SU-DHL-6 (cell line): ENCODE results near the gene SLCO2B1.

ENCODE experiments used
- H2AFZ ChIP-seq: fragments of 200-600 bp; sonication (generic); 2 replicates; pipeline ENCODE4 v1.6.1; 2014; ENCODE audit warnings: low read depth, mild to moderate bottlenecking, moderate library complexity, mixed read lengths, antibody characterized with exemption, low read length; ENCODE audit not compliant: severe bottlenecking
- H3F3A ChIP-seq: fragments of 200-600 bp; shearing (Covaris generic); 2 replicates; pipeline ENCODE4 v1.6.0; 2016; ENCODE audit warnings: antibody characterized with exemption, mild to moderate bottlenecking; ENCODE audit not compliant: insufficient read depth
- H3K27ac ChIP-seq: fragments of 200-600 bp; sonication (generic); 2 replicates; pipeline ENCODE4 v1.5.1; 2016; ENCODE audit warnings: low read depth, mild to moderate bottlenecking, low read length, moderate library complexity, mixed read lengths
- H3K27me3 ChIP-seq: fragments of 200-600 bp; sonication (generic), shearing (Covaris generic); 2 replicates; pipeline ENCODE4 v1.6.0; 2014; ENCODE audit warnings: mild to moderate bottlenecking, low read length
- H3K36me3 ChIP-seq: fragments of 200-600 bp; sonication (generic); 2 replicates; pipeline ENCODE4 v1.6.1; 2014; ENCODE audit warnings: mild to moderate bottlenecking, low read length, mixed read lengths
- H3K4me2 ChIP-seq: fragments of 300-600, 200-600 bp; shearing (Covaris generic), sonication (generic); 2 replicates; pipeline ENCODE4 v1.6.0; 2014; ENCODE audit warnings: low read length, low read depth, mild to moderate bottlenecking; ENCODE audit not compliant: poor library complexity, severe bottlenecking
- H3K4me3 ChIP-seq: fragments of 200-600 bp; sonication (generic); 2 replicates; pipeline ENCODE4 v1.5.1; 2014; ENCODE audit warnings: antibody characterized with exemption, low read length, mild to moderate bottlenecking, mixed read lengths; ENCODE audit not compliant: insufficient read depth, poor library complexity, severe bottlenecking
- H3K79me2 ChIP-seq: fragments of 200-600 bp; sonication (generic); 2 replicates; pipeline ENCODE4 v1.6.1; 2014; ENCODE audit warnings: mild to moderate bottlenecking, low read length, moderate library complexity; ENCODE audit not compliant: insufficient read depth
- H3K9ac ChIP-seq: fragments of 200-600 bp; sonication (generic); 2 replicates; pipeline ENCODE4 v1.7.0; 2014; ENCODE audit warnings: mild to moderate bottlenecking, low read length
- H3K9me2 ChIP-seq: fragments of 200-600 bp; sonication (generic); replicated peaks from 2 replicates; pipeline ENCODE4 v1.6.1; 2014; ENCODE audit warnings: low read length; ENCODE audit not compliant: insufficient read depth
- H3K9me3 ChIP-seq: fragments of 200-600 bp; sonication (generic); 2 replicates; pipeline ENCODE4 v1.6.1; 2014; ENCODE audit warnings: low read length, mixed read lengths; ENCODE audit not compliant: insufficient read depth
- H4K20me1 ChIP-seq: fragments of 200-600 bp; sonication (generic); 2 replicates; pipeline ENCODE4 v1.6.1; 2014; ENCODE audit warnings: low read depth, mild to moderate bottlenecking, antibody characterized with exemption, low read length, moderate library complexity, mixed read lengths
- EZH2phosphoT487 ChIP-seq: fragments of 200-600 bp; sonication (generic), shearing (Covaris generic); conservative IDR thresholded peaks from 2 replicates; pipeline ENCODE4 v1.6.1; 2018; ENCODE audit warnings: mild to moderate bottlenecking, antibody characterized with exemption, low read length, moderate library complexity, mixed read lengths
- TF ChIP-seq, protein P1 (sequence below): fragments of 200-600 bp; sonication (generic); IDR thresholded peaks from one replicate; pipeline ENCODE4 v1.5.1; 2017; ENCODE audit warnings: antibody characterized with exemption, mild to moderate bottlenecking, low read length, moderate library complexity; ENCODE audit not compliant: insufficient read depth, poor library complexity, severe bottlenecking

The SLCO2B1 gene

DNA sequence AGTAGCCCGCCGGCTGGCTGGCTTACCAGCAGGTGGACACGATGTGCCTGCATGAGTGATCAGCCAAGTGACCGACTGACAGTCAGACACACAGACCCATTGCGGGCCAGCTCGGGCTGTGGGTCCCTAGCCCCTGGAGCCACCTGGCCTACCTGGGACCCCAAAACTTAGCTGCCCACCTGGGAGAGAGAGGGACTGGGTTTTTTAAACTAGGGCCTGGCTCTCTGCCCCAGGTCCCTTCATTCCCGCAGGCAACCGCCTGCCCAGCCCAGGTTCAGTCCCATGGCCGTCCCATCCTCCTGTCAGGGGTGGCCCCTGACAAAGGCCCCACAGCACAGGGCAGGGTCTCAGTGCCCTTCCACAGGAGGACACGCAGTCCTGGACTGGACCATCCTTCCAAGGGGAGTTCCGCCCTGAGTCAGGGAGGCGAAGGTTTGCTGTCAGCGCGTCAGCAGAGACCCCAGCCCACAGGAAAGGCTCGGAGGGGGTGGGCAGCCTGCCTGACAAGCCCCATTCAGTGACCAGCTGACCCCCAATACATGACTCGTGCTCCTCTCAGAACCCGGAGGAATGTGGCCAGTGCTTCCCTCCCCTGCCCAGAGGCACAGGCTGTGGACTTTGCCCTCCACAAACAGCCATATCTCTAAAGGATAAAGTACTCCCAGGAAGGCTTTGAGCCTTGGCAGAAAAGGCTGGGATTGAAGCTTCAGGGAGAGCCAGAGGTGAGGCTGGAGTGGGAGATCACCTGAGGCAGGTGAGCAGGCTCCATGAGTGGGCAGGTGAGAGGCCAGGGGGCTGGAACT is 8.4 kb downstream of the SLCO2B1 start:
- no peaks in the 10 kb centered on the region for H4K20me1 ChIP-seq
- H3K9ac ChIP-seq: no peak overlapping the region
- H3K27ac ChIP-seq: no peak overlapping the region
- TF ChIP-seq, protein P1, sequence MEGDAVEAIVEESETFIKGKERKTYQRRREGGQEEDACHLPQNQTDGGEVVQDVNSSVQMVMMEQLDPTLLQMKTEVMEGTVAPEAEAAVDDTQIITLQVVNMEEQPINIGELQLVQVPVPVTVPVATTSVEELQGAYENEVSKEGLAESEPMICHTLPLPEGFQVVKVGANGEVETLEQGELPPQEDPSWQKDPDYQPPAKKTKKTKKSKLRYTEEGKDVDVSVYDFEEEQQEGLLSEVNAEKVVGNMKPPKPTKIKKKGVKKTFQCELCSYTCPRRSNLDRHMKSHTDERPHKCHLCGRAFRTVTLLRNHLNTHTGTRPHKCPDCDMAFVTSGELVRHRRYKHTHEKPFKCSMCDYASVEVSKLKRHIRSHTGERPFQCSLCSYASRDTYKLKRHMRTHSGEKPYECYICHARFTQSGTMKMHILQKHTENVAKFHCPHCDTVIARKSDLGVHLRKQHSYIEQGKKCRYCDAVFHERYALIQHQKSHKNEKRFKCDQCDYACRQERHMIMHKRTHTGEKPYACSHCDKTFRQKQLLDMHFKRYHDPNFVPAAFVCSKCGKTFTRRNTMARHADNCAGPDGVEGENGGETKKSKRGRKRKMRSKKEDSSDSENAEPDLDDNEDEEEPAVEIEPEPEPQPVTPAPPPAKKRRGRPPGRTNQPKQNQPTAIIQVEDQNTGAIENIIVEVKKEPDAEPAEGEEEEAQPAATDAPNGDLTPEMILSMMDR: no peak
- no peak for TF ChIP-seq EZH2phosphoT487
- H3K36me3 ChIP-seq: no peaks in the 10 kb centered on the region
- H3K27me3 ChIP-seq: no peaks in the 10 kb centered on the region
- H2AFZ ChIP-seq: no peak overlapping the region
- H3K4me3 ChIP-seq: no peak overlapping the region
- H3K4me2 ChIP-seq: no peak overlapping the region
- H3F3A ChIP-seq: no peaks in the 10 kb centered on the region
- no peaks in the 10 kb centered on the region for H3K9me2 ChIP-seq
- no peaks in the 10 kb centered on the region for H3K9me3 ChIP-seq
- H3K79me2 ChIP-seq: no peaks in the 10 kb centered on the region

DNA sequence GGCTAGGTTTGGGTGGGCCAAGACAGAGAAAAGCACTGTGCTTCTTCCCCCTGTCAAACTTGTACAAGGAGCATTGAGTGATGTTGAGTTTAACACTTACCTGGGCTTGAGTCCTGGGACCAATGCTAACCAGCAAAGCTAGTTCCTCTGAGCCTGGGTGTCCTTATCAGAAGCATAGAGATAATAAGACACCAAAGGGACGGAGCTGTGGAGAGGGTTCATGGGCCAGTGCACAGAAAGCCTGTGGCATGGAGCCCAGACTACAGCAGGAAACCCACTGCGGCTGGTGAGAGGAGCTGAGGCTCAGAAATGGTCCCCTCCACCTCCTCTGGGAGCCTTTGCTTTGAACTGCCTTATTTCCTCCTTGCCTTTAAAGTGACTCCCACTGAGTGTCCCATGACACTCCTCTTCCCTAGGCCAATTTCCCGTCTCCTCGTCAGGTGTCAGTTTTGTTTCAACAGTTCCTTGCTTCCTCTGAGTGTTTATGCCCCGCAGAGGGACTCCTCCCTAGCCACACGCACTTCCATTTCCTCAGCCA is 9.4 kb downstream of the SLCO2B1 start:
- no peaks in the 10 kb centered on the region for H3F3A ChIP-seq
- H3K27me3 ChIP-seq: no peaks in the 10 kb centered on the region
- H3K79me2 ChIP-seq: no peaks in the 10 kb centered on the region
- no peak overlapping the region for H3K4me2 ChIP-seq
- H3K9me2 ChIP-seq: no peaks in the 10 kb centered on the region
- no peak overlapping the region for H3K9ac ChIP-seq
- H4K20me1 ChIP-seq: no peaks in the 10 kb centered on the region
- no peak overlapping the region for H3K4me3 ChIP-seq
- no peaks in the 10 kb centered on the region for H3K9me3 ChIP-seq
- no peaks in the 10 kb centered on the region for H3K36me3 ChIP-seq
- H2AFZ ChIP-seq: no peak overlapping the region
- H3K27ac ChIP-seq: no peak overlapping the region
- TF ChIP-seq, protein P1: no peak
- TF ChIP-seq EZH2phosphoT487: no peak

DNA sequence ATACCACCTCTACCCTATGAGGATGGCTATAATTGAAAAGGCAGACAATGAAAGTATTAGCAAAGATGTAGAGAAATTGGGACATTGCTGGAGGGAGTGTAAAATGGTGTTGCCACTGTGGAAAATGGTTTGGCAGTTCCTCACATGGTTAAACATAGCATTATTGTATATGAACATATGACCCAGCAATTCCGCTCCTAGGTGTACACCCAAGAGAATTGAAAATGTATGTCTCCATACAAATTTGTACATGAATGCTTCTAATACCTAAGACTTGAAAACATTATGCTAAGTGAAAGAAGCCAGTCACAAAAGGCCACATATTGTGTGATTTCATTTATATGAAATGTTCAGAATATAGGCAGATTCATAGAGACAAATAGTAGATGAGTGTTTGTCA is 10.0 kb downstream of the SLCO2B1 start:
- Histone ChIP-seq H3K4me3 (no peak overlapping the region), H3K4me2 (no peak overlapping the region), H3K9ac (no peak overlapping the region), H3F3A (no peaks in the 10 kb centered on the region), H3K36me3 (no peaks in the 10 kb centered on the region), H3K27me3 (no peaks in the 10 kb centered on the region), H3K9me3 (no peaks in the 10 kb centered on the region), H3K79me2 (no peaks in the 10 kb centered on the region), H3K9me2 (no peaks in the 10 kb centered on the region), H4K20me1 (no peaks in the 10 kb centered on the region), H2AFZ (no peak overlapping the region), H3K27ac (no peak overlapping the region)
- TF ChIP-seq EZH2phosphoT487: no peak
- TF ChIP-seq, protein P1: no peak
